Measurements from ENCODE around the gene SCFD2. TPM values are rescaled to one million over a fixed set of nuclear protein-coding genes. Genes with fewer than 3 reads are reported as not detected.

SCFD2 gene
- total RNA-seq, 2 donors from 2014 or later, result 20.3 to 27.4 TPM

- Histone ChIP-seq H3K4me1 (ENCODE audit: control insufficient read depth in 1 of 2, low read depth in 2 of 2) (peaks cover 17 to 37% of the 10 kb centered on the region in 2 donors), H3K4me3 (peak overlapping the region; percentile 91), H3K27me3 (replicated peaks; ENCODE audit: insufficient read depth) (no peaks in the 10 kb centered on the region), H3K9me3 (no peaks in the 10 kb centered on the region), H3K27ac (peak overlapping the region in 1 of 2 donors; percentile 44), H3K36me3 (no peaks in the 10 kb centered on the region)
- no peak for ATAC-seq (ENCODE audit: insufficient number of reproducible peaks, low FRiP score, low read depth)
- TF ChIP-seq, protein P1, sequence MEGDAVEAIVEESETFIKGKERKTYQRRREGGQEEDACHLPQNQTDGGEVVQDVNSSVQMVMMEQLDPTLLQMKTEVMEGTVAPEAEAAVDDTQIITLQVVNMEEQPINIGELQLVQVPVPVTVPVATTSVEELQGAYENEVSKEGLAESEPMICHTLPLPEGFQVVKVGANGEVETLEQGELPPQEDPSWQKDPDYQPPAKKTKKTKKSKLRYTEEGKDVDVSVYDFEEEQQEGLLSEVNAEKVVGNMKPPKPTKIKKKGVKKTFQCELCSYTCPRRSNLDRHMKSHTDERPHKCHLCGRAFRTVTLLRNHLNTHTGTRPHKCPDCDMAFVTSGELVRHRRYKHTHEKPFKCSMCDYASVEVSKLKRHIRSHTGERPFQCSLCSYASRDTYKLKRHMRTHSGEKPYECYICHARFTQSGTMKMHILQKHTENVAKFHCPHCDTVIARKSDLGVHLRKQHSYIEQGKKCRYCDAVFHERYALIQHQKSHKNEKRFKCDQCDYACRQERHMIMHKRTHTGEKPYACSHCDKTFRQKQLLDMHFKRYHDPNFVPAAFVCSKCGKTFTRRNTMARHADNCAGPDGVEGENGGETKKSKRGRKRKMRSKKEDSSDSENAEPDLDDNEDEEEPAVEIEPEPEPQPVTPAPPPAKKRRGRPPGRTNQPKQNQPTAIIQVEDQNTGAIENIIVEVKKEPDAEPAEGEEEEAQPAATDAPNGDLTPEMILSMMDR (IDR thresholded peaks at IDR 0.05), result no peak
- no peak for DNase-seq (ENCODE audit: low spot score)
These were observed 448 bp upstream of the SCFD2 start for GRCh38 chr4:53366301-53366716.

GRCh38 chr4:53365121-53365485, 758 bp downstream of the SCFD2 start:
- H3K27ac ChIP-seq, result peak overlapping the region in 1 of 2 donors; percentile 47
- no peak for ATAC-seq (ENCODE audit: insufficient number of reproducible peaks, low FRiP score, low read depth)
- peaks cover 17 to 40% of the 10 kb centered on the region in 2 donors for H3K4me1 ChIP-seq (ENCODE audit: control insufficient read depth in 1 of 2, low read depth in 2 of 2)

GRCh38 chr4:53364624-53365023, 1.2 kb downstream of the SCFD2 start:
- Histone ChIP-seq H3K27ac (no peak overlapping the region), H3K4me1 (ENCODE audit: control insufficient read depth in 1 of 2, low read depth in 2 of 2) (peaks cover 17 to 40% of the 10 kb centered on the region in 2 donors)

More at GRCh38 chr4:53365121-53365485, 758 bp downstream of the SCFD2 start:
- no peaks in the 10 kb centered on the region for H3K9me3 ChIP-seq
- H3K4me3 ChIP-seq, result peak overlapping the region; percentile 91
- TF ChIP-seq, protein P1 (IDR thresholded peaks at IDR 0.05), result no peak
- no peaks in the 10 kb centered on the region for H3K27me3 ChIP-seq (replicated peaks; ENCODE audit: insufficient read depth)
- DNase-seq (ENCODE audit: low spot score), result no peak
- no peaks in the 10 kb centered on the region for H3K36me3 ChIP-seq

GRCh38 chr4:53362093-53362492, 3.8 kb downstream of the SCFD2 start:
- Histone ChIP-seq H3K4me3 (no peak overlapping the region), H3K27me3 (replicated peaks; ENCODE audit: insufficient read depth) (no peaks in the 10 kb centered on the region), H3K9me3 (no peaks in the 10 kb centered on the region), H3K36me3 (no peaks in the 10 kb centered on the region), H3K4me1 (ENCODE audit: control insufficient read depth in 1 of 2, low read depth in 2 of 2) (peaks cover 17 to 40% of the 10 kb centered on the region in 2 donors), H3K27ac (no peak overlapping the region)
- ATAC-seq (ENCODE audit: insufficient number of reproducible peaks, low FRiP score, low read depth) (no peak), DNase-seq (ENCODE audit: low spot score) (no peak)
- TF ChIP-seq, protein P1 (IDR thresholded peaks at IDR 0.05), result no peak

More at GRCh38 chr4:53364624-53365023, 1.2 kb downstream of the SCFD2 start:
- Histone ChIP-seq H3K9me3 (no peaks in the 10 kb centered on the region), H3K4me3 (peak overlapping the region; percentile 91), H3K27me3 (replicated peaks; ENCODE audit: insufficient read depth) (no peaks in the 10 kb centered on the region), H3K36me3 (no peaks in the 10 kb centered on the region)
- ATAC-seq (ENCODE audit: insufficient number of reproducible peaks, low FRiP score, low read depth) (no peak), DNase-seq (ENCODE audit: low spot score) (no peak)
- TF ChIP-seq, protein P1 (IDR thresholded peaks at IDR 0.05), result no peak

DNA sequence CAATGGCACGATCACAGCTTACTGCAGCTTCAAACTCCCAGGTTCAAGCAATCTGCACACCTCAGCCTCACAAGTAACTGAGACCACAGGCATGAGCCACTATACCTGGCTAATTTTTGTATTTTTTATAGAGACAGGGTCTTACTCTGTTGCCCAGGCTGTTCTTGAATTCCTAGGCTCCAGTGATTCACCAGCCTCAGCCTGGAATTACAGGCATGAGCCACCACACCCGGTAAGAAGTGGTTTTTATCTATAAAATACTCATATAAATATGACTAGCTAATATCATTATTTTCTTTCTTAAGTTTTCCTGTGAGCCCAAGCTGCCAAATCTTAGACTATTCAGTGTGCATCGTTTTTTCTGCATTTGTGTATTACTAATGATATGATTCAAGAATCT, 4.4 kb downstream of the SCFD2 start:
- H3K4me3 ChIP-seq, result no peak overlapping the region
- no peak for ATAC-seq (ENCODE audit: insufficient number of reproducible peaks, low FRiP score, low read depth)

More for the DNA sequence above, 4.4 kb downstream of the SCFD2 start:
- Histone ChIP-seq H3K36me3 (no peaks in the 10 kb centered on the region), H3K27me3 (replicated peaks; ENCODE audit: insufficient read depth) (no peaks in the 10 kb centered on the region), H3K9me3 (no peaks in the 10 kb centered on the region), H3K4me1 (ENCODE audit: control insufficient read depth in 1 of 2, low read depth in 2 of 2) (peaks cover 17 to 40% of the 10 kb centered on the region in 2 donors), H3K27ac (no peak overlapping the region)
- TF ChIP-seq, protein P1 (IDR thresholded peaks at IDR 0.05), result no peak
- DNase-seq (ENCODE audit: low spot score), result no peak
